ENCODE data around the gene RUVBL2.
"Not testable (repeated sequence)": the region's sequence is repeated elsewhere in the genome, so short reads cannot be mapped to it uniquely, and the experiment has no call there.

RUVBL2 gene

DNA sequence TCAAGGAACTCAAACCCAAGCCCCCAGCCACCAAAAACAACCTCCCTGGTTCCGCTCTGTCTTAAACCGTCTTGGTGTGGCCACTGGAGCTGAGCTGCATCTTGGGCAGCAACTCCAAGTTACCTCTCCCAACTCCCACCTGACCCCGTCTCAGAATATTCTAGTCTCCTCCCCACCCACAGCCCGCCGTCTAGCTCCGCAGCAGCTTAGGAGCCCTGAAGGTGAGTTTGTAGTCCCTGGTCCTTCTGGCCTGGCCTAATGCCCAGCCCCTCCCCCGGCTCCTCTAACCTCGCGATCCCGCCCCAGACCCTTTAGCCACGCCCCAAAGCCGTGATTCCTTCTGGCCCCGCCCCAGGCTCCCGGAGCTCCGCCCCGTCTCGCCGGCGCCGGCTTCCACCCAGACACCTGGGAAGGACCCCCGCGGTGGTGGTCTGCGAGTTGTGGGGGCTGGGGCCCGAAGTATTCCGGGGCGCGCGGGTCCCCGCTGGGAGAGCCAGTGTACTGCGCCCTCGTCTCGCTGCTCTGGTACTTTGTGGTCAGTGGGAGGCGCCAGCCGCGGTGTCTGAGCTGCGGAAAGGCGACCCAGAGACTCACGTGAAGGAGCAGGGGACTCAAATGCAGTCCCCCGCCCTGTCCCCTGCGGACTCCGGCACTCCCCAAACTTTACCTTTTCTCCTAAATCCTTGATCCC lies 25.7 kb downstream of the RUVBL2 start:
- TF ChIP-seq, protein P1, sequence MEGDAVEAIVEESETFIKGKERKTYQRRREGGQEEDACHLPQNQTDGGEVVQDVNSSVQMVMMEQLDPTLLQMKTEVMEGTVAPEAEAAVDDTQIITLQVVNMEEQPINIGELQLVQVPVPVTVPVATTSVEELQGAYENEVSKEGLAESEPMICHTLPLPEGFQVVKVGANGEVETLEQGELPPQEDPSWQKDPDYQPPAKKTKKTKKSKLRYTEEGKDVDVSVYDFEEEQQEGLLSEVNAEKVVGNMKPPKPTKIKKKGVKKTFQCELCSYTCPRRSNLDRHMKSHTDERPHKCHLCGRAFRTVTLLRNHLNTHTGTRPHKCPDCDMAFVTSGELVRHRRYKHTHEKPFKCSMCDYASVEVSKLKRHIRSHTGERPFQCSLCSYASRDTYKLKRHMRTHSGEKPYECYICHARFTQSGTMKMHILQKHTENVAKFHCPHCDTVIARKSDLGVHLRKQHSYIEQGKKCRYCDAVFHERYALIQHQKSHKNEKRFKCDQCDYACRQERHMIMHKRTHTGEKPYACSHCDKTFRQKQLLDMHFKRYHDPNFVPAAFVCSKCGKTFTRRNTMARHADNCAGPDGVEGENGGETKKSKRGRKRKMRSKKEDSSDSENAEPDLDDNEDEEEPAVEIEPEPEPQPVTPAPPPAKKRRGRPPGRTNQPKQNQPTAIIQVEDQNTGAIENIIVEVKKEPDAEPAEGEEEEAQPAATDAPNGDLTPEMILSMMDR (IDR thresholded peaks at IDR 0.05; ENCODE audit: extremely low read depth, missing control alignments), result no peak
- DNase-seq (ENCODE audit: low spot score), result peak; percentile 89

- TF ChIP-seq, protein P1 (IDR thresholded peaks at IDR 0.05; ENCODE audit: extremely low read depth, missing control alignments), result no peak
- DNase-seq (ENCODE audit: low spot score), result no peak
Observed at GRCh38 chr19:49020342-49020741, 26.7 kb downstream of the RUVBL2 start.

GRCh38 chr19:49020931-49021895 lies 27.5 kb downstream of the RUVBL2 start:
- no peak for DNase-seq (ENCODE audit: low spot score)
- TF ChIP-seq, protein P1 (IDR thresholded peaks at IDR 0.05; ENCODE audit: extremely low read depth, missing control alignments), result no peak

DNA sequence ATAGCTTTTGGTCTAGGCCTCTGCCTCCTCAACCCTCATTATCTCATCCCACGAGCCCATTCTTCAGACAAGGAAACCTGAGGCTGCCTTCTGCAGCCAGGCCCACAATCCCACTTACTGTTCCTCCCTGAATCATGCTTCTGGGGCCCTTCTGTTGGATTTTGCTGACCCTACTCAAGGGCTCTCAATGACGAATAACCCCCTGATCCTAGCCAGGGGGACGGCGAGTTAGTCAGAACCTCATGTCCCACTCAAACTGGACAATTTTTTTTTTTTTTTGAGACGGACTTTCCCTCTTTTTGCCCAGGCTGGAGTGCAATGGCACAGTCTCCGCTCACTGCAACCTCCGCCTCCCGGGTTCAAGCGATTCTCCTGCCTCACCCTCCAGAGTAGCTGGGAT lies 28.4 kb downstream of the RUVBL2 start:
- TF ChIP-seq, protein P1 (IDR thresholded peaks at IDR 0.05; ENCODE audit: extremely low read depth, missing control alignments), result no peak
- DNase-seq (ENCODE audit: low spot score), result no peak

- DNase-seq (ENCODE audit: low spot score), result not testable (repeated sequence)
Observed at GRCh38 chr19:49024233-49024632, 30.5 kb downstream of the RUVBL2 start, which contains the start of gene CGB3. CGB3 (minus strand) TSS chr19:49024333; CDS start chr19:49023971, 362 bp downstream.

- DNase-seq (ENCODE audit: low spot score), result not testable (repeated sequence)
Observed at GRCh38 chr19:49025088-49025487, 31.4 kb downstream of the RUVBL2 start.

DNA sequence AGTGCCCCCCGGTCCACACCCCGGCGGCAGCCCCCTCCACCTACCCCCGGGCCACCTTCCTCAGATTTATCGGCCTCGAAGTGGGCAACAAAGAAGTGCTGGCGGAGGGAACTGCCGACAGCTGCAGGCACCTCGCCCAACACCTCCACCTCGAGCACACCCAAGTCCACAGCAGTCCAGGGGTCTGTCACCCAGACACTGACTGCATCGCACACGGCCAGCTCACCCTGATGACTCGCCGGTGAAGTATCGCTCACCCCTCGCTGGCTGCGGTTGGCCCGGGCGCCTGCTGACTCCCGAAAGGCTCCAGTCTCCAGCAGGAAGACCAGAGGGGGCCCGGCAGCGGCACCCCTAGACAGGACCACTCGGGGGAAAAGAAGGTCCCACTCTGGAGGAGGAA lies 31.9 kb downstream of the RUVBL2 start:
- not testable (repeated sequence) for DNase-seq (ENCODE audit: low spot score)

GRCh38 chr19:49028686-49029085 lies 35.0 kb downstream of the RUVBL2 start:
- not testable (repeated sequence) for DNase-seq (ENCODE audit: low spot score)

- not testable (repeated sequence) for DNase-seq (ENCODE audit: low spot score)
Observed at GRCh38 chr19:49029749-49030148, 36.1 kb downstream of the RUVBL2 start.

DNA sequence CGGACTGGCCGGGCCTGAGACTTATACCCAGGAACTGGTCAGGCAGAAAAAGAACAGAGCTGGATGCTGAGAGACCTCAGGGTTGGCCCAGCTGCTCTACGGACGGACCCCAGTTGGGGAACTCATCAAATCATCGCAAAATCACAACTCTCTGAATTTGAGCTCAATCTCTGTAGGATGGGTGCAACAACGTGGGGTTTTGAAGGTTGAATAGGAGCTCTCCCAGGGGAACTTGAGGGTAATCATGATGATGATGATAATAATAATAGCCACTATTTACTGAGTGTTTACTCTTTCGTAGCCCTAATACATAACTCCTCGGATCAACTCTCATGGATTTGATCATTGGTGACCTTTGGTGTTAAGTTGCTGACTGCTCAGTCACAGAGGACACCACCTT lies 36.6 kb downstream of the RUVBL2 start:
- DNase-seq (ENCODE audit: low spot score), result not testable (repeated sequence)

DNA sequence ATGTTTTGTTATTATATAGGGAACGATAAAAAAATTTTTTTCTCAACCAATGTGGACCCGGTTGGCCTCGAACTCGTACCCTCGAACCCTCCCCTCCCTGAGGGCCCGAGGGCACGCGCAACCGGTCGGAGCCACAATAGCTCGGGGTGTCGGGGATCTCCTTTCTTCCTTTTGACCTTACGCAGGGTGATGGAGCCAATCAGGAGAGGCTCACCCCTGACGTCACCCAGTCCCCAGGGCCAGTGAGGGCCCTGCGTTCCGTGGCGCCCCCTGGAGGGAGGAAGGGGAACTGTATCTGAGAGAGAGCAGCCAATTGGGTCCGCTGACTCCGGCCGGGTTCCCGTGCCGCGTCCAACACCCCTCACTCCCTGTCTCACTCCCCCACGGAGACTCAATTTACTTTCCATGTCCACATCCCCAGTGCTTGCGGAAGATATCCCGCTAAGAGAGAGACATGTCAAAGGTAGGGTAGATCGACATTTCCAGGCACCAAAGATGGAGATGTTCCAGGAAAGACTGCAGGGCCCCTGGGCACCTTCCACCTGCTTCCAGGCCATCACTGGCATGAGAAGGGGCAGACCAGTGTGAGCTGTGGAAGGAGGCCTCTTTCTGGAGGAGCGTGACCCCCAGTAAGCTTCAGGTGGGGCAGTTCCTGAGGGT lies 38.1 kb downstream of the RUVBL2 start, which contains the start of gene CGB2:
CGB2 (plus strand) TSS at position 249 of the 660 bp plus-strand sequence; CDS start at position 455, 206 bp downstream.
- DNase-seq (ENCODE audit: low spot score), result peak; percentile 68

Data from GM20000 (cell line).